PFSK-1 (cell line): ENCODE results near the gene CDKL1.

Experiments used
- FOXP2 ChIP-seq: optimal IDR thresholded peaks from 2 replicates; pipeline ENCODE3; 2011; ENCODE audit warnings: borderline replicate concordance, control low read depth, inconsistent platforms; ENCODE audit not compliant: insufficient read depth; ENCODE audit errors: extremely low read length, extremely low read depth
- POLR2AphosphoS5 ChIP-seq: IDR thresholded peaks from 2 replicates; pipeline ENCODE4 v1.6.1; 2012; ENCODE audit warnings: low read depth, mild to moderate bottlenecking, control low read depth, low read length, moderate library complexity
- REST ChIP-seq, 2 experiments: IDR thresholded peaks; 2 replicates each; pipeline versions ENCODE4 v1.6.1 to v1.8.0; 2011 to 2012; ENCODE audit warnings: low read depth in 2 of 2, low read length in 2 of 2, control low read depth in 1 of 2, inconsistent platforms in 1 of 2, mild to moderate bottlenecking in 1 of 2, moderate library complexity in 1 of 2; ENCODE audit not compliant: insufficient read depth in 1 of 2
- SIN3A ChIP-seq: IDR thresholded peaks from 2 replicates; pipeline ENCODE4 v1.6.1; 2012; ENCODE audit warnings: mild to moderate bottlenecking, low read length, moderate library complexity, borderline replicate concordance; ENCODE audit not compliant: insufficient read depth
- TAF1 ChIP-seq: IDR thresholded peaks from 2 replicates; pipeline ENCODE4 v1.6.1; 2012; ENCODE audit warnings: low read length, control low read depth, borderline replicate concordance; ENCODE audit not compliant: insufficient read depth

The CDKL1 gene

GRCh38 chr14:50399251-50400032 is 2.8 kb upstream of the CDKL1 start:
- TF ChIP-seq POLR2AphosphoS5 (no peak), TAF1 (no peak), REST (IDR thresholded peaks at IDR 0.05; ENCODE audit: insufficient read depth in 1 of 2, low read depth in 2 of 2, low read length in 2 of 2) (no peak)

GRCh38 chr14:50398189-50398580 is 1.5 kb upstream of the CDKL1 start:
- no peak for TF ChIP-seq TAF1
- no peak for TF ChIP-seq FOXP2
- TF ChIP-seq SIN3A: no peak
- TF ChIP-seq REST (IDR thresholded peaks at IDR 0.05; ENCODE audit: insufficient read depth in 1 of 2, low read depth in 2 of 2, low read length in 2 of 2): no peak
- TF ChIP-seq POLR2AphosphoS5: no peak

DNA sequence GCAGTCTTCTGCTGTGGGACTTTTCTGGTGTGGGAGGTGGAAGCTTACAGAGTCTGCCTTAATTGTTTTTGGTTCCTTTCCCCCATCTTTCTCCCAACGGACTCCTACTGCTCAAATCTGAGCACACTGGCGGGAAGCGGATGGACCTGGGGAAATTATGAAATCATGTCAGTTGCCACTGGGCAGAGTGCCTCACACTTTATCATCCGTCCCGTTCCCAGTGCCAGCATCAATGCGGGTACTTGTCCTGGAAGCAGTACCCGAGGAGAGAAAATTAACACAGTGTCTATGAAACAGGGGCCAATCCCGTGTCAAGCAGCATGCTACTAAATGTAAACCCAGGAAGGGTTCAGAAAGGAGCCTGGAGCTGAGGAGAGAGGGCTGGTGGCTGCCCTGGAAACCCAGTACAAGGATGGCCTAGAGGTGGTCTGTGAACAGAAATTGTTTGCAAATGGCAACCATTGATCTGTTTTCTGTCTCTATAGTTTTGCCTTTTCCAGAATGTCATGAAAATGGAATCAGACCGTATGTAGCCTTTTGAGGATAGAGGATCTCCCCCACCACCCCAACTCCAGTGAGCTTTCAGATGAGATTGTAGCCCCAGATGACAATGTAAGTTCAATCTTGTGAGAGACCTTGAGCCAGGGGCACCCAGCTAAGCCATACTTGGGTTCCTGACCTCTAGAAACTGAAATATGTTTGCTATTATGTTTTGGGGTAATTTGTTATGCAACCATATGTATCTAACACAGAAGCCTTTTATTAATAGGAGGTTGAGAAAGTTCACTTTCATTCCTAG is 908 bp upstream of the CDKL1 start:
- TF ChIP-seq SIN3A: no peak
- TF ChIP-seq REST (IDR thresholded peaks at IDR 0.05; ENCODE audit: insufficient read depth in 1 of 2, low read depth in 2 of 2, low read length in 2 of 2): no peak
- no peak for TF ChIP-seq TAF1
- TF ChIP-seq POLR2AphosphoS5: no peak
- TF ChIP-seq FOXP2: no peak

DNA sequence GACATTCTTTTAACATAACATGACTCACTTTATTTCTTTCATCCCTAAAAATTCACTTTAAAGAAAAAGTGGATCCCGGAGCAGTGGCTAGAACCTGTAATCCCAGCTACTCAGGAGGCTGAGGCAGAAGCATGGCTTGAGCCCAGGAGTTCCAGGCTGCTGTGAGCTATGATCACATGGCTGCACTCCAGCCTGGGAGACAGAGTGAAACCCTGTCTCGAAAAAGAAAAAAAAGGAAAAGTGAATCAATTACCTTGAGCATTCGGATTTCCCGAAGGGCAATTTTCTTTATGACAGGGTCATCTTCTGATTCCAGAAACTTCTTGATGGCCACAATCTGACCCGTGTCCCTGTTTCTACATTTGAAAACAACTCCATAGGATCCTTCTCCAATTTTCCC is 1.2 kb downstream of the CDKL1 start:
- no peak for TF ChIP-seq REST (IDR thresholded peaks at IDR 0.05; ENCODE audit: insufficient read depth in 1 of 2, low read depth in 2 of 2, low read length in 2 of 2)
- TF ChIP-seq TAF1: no peak
- TF ChIP-seq FOXP2: no peak
- no peak for TF ChIP-seq POLR2AphosphoS5
- TF ChIP-seq SIN3A: no peak
